ENCODE data around the gene ASIC1. TPM values are rescaled to one million over a fixed set of nuclear protein-coding genes. Genes with fewer than 3 reads are reported as not detected.

The ASIC1 gene
- total and polyA plus RNA-seq, 7 experiments from 2014 or later: 0.14 to 10.1 (median 1.7) TPM

DNA sequence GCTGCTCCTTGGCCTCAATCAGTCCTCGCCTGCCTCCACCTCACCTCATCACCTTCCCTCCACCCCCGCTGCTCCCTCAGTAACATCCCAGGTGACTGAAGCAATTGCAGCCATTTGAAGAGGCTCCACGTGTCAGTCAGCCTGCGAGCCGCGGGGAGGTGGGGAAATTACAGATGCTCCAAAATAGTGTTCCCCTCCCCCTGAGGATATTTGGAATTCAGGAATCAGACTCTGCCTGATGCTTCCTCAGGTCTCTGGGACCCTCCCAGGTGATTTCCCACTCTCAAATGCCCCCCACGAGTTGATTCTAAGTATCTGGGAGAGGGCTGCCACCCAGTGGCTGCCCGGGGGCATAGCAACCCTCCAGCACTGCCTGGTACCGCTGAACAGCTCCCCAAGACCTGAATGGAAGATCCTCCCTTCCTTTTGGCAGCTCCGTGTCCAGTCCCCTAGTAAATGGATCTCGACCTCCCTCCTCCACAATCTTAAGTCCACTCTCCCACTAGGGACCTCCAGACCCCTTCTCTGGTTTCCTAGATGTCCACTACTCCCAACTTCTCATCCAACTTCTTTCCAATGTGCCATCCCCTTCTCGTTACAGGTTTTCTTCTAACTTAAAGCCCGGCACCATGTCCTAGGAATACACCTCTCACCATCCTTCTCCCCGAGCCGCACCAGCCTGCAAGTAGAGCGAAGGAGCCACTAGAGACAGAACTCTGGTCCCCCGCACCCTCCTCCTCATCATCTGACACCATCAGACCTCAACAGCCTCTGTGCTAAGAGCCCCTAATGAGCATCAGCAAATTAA lies 1.4 kb upstream of the ASIC1 start:
- Mint-ChIP-seq H3K36me3 (peaks cover 0 to 3% (median 0%) of the 10 kb centered on the region in 5 donors), H3K27me3 (peaks cover 38 to 56% (median 48%) of the 10 kb centered on the region in 5 donors), H3K27ac (peak overlapping the region in 2 of 9 donors; percentile 46 to 57), H3K4me3 (peak overlapping the region; percentile 66 to 96 (median 92)), H3K4me1 (peaks cover 17 to 48% (median 41%) of the 10 kb centered on the region in 7 donors), H3K9me3 (peaks cover 0 to 2% (median 0%) of the 10 kb centered on the region in 11 donors)
- ChIA-PET CTCF (interaction anchor here (0.6 to 4.3 kb wide), 16 partner anchors 10 to 1164 kb away, joined by 3 to 30 read pairs (median 3); partner anchors contain the start of gene SMARCD1), POLR2A (interaction anchor here (0.5 to 0.6 kb wide), 2 partner anchors 60 to 219 kb away, joined by 3 to 4 read pairs; no protein-coding TSS in a partner anchor)
- intact Hi-C loops (cut with micrococcal nuclease): loop anchor here (1.0 to 10.0 kb wide), 7 partner anchors 17 to 279 kb away; partner anchors contain the start of genes BCDIN3D (in 1 of the 2), RACGAP1 (in 1 of the 2) and SMARCD1 (in 1 of the 2)
- Histone ChIP-seq H3K9me3 (ENCODE audit: control insufficient read depth in 2 of 3, low read length in 3 of 3) (no peaks in the 10 kb centered on the region), H3K4me3 (ENCODE audit: low read length) (peak overlapping the region; percentile 42), H3K4me1 (ENCODE audit: control insufficient read depth in 2 of 2, insufficient read depth in 2 of 2, low read length in 2 of 2) (peaks cover 7 to 31% of the 10 kb centered on the region in 2 donors), H3K36me3 (ENCODE audit: control insufficient read depth in 2 of 3, insufficient read depth in 3 of 3, low read length in 3 of 3) (no peaks in the 10 kb centered on the region), H3K27me3 (ENCODE audit: control insufficient read depth in 2 of 2, insufficient read depth in 2 of 2, low read length in 2 of 2) (peaks cover 0 to 9% of the 10 kb centered on the region in 2 donors), H3K27ac (ENCODE audit: low read depth, low read length) (no peak overlapping the region)
- ATAC-seq (peak; percentile 79), DNase-seq (peak; percentile 41 to 64 (median 56))

DNA sequence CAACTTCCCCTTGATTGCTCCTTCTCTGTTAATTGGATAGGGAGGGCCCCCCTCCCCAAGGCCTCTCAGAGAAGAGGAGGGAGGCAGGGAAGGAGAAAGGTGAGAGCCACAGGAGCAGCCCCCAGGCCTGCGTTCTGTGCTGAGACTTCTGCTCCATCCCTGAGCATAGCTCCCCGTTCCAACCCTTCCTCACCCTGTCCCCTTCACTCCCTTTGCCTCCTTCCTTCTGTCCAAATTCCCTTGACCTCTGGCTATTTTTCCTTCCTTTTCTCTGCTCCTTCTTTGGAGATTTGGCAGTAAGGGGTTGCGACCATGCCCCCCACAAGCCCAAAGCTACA lies 788 bp upstream of the ASIC1 start:
- peaks cover 0 to 2% (median 0%) of the 10 kb centered on the region in 11 donors for H3K9me3 Mint-ChIP-seq
- no peaks in the 10 kb centered on the region for H3K36me3 ChIP-seq (ENCODE audit: control insufficient read depth in 2 of 3, insufficient read depth in 3 of 3, low read length in 3 of 3)
- intact Hi-C loops (cut with micrococcal nuclease): loop anchor here (1.0 to 10.0 kb wide), 7 partner anchors 17 to 279 kb away; partner anchors contain the start of genes BCDIN3D (in 1 of the 2), RACGAP1 (in 1 of the 2) and SMARCD1 (in 1 of the 2)
- H3K9me3 ChIP-seq (ENCODE audit: control insufficient read depth in 2 of 3, low read length in 3 of 3): no peaks in the 10 kb centered on the region
- peaks cover 0 to 7% (median 0%) of the 10 kb centered on the region in 5 donors for H3K36me3 Mint-ChIP-seq
- peaks cover 17 to 48% (median 44%) of the 10 kb centered on the region in 7 donors for H3K4me1 Mint-ChIP-seq
- no peak overlapping the region for H3K27ac ChIP-seq (ENCODE audit: low read depth, low read length)
- POLR2A ChIA-PET: interaction anchor here (0.5 kb wide), 1 partner anchor 218 kb away, joined by 4 read pairs; no protein-coding TSS in a partner anchor
- H3K27me3 Mint-ChIP-seq: peaks cover 32 to 54% (median 48%) of the 10 kb centered on the region in 5 donors
- CTCF ChIA-PET: interaction anchor here (0.6 to 4.3 kb wide), 9 partner anchors 10 to 1163 kb away, joined by 3 to 30 read pairs (median 3); no protein-coding TSS in a partner anchor
- peak overlapping the region; percentile 55 for H3K4me3 ChIP-seq (ENCODE audit: low read length)
- peak overlapping the region; percentile 88 to 96 (median 92) for H3K4me3 Mint-ChIP-seq
- peaks cover 7 to 31% of the 10 kb centered on the region in 2 donors for H3K4me1 ChIP-seq (ENCODE audit: control insufficient read depth in 2 of 2, insufficient read depth in 2 of 2, low read length in 2 of 2)
- no peak for DNase-seq
- H3K27ac Mint-ChIP-seq: peak overlapping the region in 3 of 9 donors; percentile 24 to 66 (median 46)
- ATAC-seq: no peak
- H3K27me3 ChIP-seq (ENCODE audit: control insufficient read depth in 2 of 2, insufficient read depth in 2 of 2, low read length in 2 of 2): peaks cover 0 to 9% of the 10 kb centered on the region in 2 donors

DNA sequence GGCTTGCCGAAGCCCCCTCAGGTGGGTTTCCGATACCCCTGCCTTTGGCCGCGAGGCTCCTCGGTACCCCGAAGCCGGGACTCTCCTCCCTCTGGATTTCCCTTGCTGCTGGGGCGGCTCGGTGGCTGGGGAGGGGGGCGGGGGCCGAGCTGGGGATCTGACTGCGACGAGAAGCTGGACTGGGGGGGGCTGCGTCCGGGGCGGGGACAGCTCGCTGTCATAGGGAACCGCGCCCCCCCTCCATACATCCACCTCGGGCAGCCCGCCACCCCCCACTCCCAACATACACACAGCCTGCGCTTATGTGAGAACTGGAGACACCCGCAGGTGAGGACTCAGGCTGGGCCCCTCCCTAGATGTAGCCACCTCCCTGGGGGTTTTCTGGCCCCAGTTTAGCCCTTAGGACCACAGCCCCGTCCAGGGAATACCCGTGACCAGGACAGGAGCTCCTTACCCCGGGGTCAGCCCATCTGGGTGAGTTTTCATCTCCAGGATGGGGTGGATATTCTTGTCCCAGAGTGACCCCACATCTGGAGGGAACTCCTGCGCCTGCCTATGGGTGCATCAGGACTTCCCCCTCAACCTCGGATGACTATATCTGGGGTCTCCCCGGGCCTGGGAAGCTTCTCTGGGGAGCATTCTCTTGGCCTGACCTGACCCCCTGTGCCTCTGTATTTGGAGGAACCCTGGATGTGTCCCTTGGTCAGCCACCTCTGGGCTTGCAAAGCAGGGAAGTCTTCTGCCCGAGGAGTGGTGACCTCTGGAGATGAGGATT lies 687 bp downstream of the ASIC1 start:
- peak overlapping the region; percentile 56 to 92 (median 74) for H3K4me3 Mint-ChIP-seq
- H3K4me1 Mint-ChIP-seq: peaks cover 21 to 52% (median 44%) of the 10 kb centered on the region in 7 donors
- ChIA-PET POLR2A (no interaction called here), CTCF (interaction anchor here (0.9 to 1.3 kb wide), 4 partner anchors 8 to 18 kb away, joined by 3 to 5 read pairs (median 4); no protein-coding TSS in a partner anchor)
- peaks cover 18 to 42% (median 34%) of the 10 kb centered on the region in 5 donors for H3K27me3 Mint-ChIP-seq
- H3K27ac Mint-ChIP-seq: peak overlapping the region in 4 of 9 donors; percentile 22 to 47 (median 42)
- Histone ChIP-seq H3K4me3 (ENCODE audit: low read length) (no peak overlapping the region), H3K4me1 (ENCODE audit: control insufficient read depth in 2 of 2, insufficient read depth in 2 of 2, low read length in 2 of 2) (peaks cover 7 to 31% of the 10 kb centered on the region in 2 donors), H3K27ac (ENCODE audit: low read depth, low read length) (no peak overlapping the region), H3K36me3 (ENCODE audit: control insufficient read depth in 2 of 3, insufficient read depth in 3 of 3, low read length in 3 of 3) (no peaks in the 10 kb centered on the region), H3K9me3 (ENCODE audit: control insufficient read depth in 2 of 3, low read length in 3 of 3) (no peaks in the 10 kb centered on the region), H3K27me3 (ENCODE audit: control insufficient read depth in 2 of 2, insufficient read depth in 2 of 2, low read length in 2 of 2) (peaks cover 0 to 9% of the 10 kb centered on the region in 2 donors)
- H3K9me3 Mint-ChIP-seq: peaks cover 0 to 2% (median 0%) of the 10 kb centered on the region in 11 donors
- intact Hi-C loops (cut with micrococcal nuclease): loop anchor here (5.0 to 10.0 kb wide), 2 partner anchors 213 to 281 kb away; partner anchors contain the start of gene BCDIN3D (in 1 of the 2)
- DNase-seq (no peak), ATAC-seq (no peak)
- H3K36me3 Mint-ChIP-seq: peaks cover 0 to 12% (median 0%) of the 10 kb centered on the region in 5 donors

GRCh38 chr12:50058743-50059312 lies 1.4 kb downstream of the ASIC1 start:
- Histone ChIP-seq H3K4me3 (ENCODE audit: low read length) (no peak overlapping the region), H3K9me3 (ENCODE audit: control insufficient read depth in 2 of 3, low read length in 3 of 3) (no peaks in the 10 kb centered on the region), H3K27ac (ENCODE audit: low read depth, low read length) (no peak overlapping the region), H3K4me1 (ENCODE audit: control insufficient read depth in 2 of 2, insufficient read depth in 2 of 2, low read length in 2 of 2) (peaks cover 7 to 31% of the 10 kb centered on the region in 2 donors), H3K27me3 (ENCODE audit: control insufficient read depth in 2 of 2, insufficient read depth in 2 of 2, low read length in 2 of 2) (peaks cover 0 to 9% of the 10 kb centered on the region in 2 donors), H3K36me3 (ENCODE audit: control insufficient read depth in 2 of 3, insufficient read depth in 3 of 3, low read length in 3 of 3) (no peaks in the 10 kb centered on the region)
- Mint-ChIP-seq H3K9me3 (peaks cover 0 to 2% (median 0%) of the 10 kb centered on the region in 11 donors), H3K4me3 (peak overlapping the region; percentile 52 to 92 (median 74)), H3K36me3 (peaks cover 0 to 12% (median 0%) of the 10 kb centered on the region in 5 donors), H3K27ac (peak overlapping the region in 5 of 9 donors; percentile 12 to 79 (median 47)), H3K27me3 (peaks cover 14 to 43% (median 33%) of the 10 kb centered on the region in 5 donors), H3K4me1 (peaks cover 21 to 52% (median 44%) of the 10 kb centered on the region in 7 donors)
- peak in 3 of 9 donors; percentile 20 to 34 (median 26) for DNase-seq
- ATAC-seq: no peak
- POLR2A ChIA-PET: no interaction called here
- intact Hi-C loops (cut with micrococcal nuclease): loop anchor here (5.0 to 10.0 kb wide), 2 partner anchors 214 to 282 kb away; partner anchors contain the start of gene BCDIN3D (in 1 of the 2)
- CTCF ChIA-PET: interaction anchor here (0.5 to 1.3 kb wide), 5 partner anchors 9 to 449 kb away, joined by 3 to 5 read pairs (median 3); no protein-coding TSS in a partner anchor

DNA sequence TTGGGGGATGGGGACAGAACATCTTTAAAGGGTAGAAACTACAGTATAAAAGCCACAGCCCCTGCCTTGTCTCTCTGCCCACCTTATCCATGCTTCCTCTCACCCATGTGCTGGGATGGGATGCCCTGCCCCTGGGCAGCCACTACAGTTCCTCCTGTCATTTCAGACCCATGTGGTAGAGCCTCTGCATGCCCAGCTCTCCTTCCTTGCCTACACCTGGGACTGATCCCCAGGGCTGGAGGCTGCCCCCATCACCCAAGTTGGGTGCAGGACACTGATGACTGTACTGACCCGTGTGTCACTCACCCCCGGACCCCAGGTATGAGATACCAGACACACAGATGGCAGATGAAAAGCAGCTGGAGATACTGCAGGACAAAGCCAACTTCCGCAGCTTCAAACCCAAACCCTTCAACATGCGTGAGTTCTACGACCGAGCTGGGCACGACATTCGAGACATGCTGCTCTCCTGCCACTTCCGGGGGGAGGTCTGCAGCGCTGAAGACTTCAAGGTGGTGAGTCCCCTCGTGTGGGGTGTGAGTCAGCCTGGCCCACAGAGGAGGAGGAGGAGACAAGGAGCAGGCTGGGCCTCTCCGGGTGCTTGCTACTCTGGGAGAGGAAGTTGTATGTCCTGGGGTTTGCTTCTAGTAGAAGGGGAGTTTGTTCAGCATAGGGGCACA lies 2.2 kb downstream of the ASIC1 start:
- peak; percentile 33 for ATAC-seq
- peaks cover 21 to 52% (median 44%) of the 10 kb centered on the region in 7 donors for H3K4me1 Mint-ChIP-seq
- ChIA-PET POLR2A (interaction anchor here (0.8 kb wide), 1 partner anchor 163 kb away, joined by 3 read pairs; no protein-coding TSS in a partner anchor), CTCF (interaction anchor here (0.5 to 1.2 kb wide), 3 partner anchors 92 to 448 kb away, joined by 3 to 7 read pairs (median 3); no protein-coding TSS in a partner anchor)
- H3K27ac Mint-ChIP-seq: peak overlapping the region in 7 of 9 donors; percentile 4 to 84 (median 62)
- peak in 6 of 9 donors; percentile 12 to 54 (median 26) for DNase-seq
- peaks cover 7 to 31% of the 10 kb centered on the region in 2 donors for H3K4me1 ChIP-seq (ENCODE audit: control insufficient read depth in 2 of 2, insufficient read depth in 2 of 2, low read length in 2 of 2)
- H3K4me3 ChIP-seq (ENCODE audit: low read length): no peak overlapping the region
- no peaks in the 10 kb centered on the region for H3K36me3 ChIP-seq (ENCODE audit: control insufficient read depth in 2 of 3, insufficient read depth in 3 of 3, low read length in 3 of 3)
- peak overlapping the region; percentile 3 to 92 (median 71) for H3K4me3 Mint-ChIP-seq
- peaks cover 0 to 12% (median 0%) of the 10 kb centered on the region in 5 donors for H3K36me3 Mint-ChIP-seq
- H3K9me3 ChIP-seq (ENCODE audit: control insufficient read depth in 2 of 3, low read length in 3 of 3): no peaks in the 10 kb centered on the region
- peaks cover 0 to 2% (median 0%) of the 10 kb centered on the region in 11 donors for H3K9me3 Mint-ChIP-seq
- no peak overlapping the region for H3K27ac ChIP-seq (ENCODE audit: low read depth, low read length)
- peaks cover 14 to 43% (median 29%) of the 10 kb centered on the region in 5 donors for H3K27me3 Mint-ChIP-seq
- peaks cover 0 to 9% of the 10 kb centered on the region in 2 donors for H3K27me3 ChIP-seq (ENCODE audit: control insufficient read depth in 2 of 2, insufficient read depth in 2 of 2, low read length in 2 of 2)
- intact Hi-C loops (cut with micrococcal nuclease): loop anchor here (5.0 to 10.0 kb wide), 2 partner anchors 215 to 282 kb away; partner anchors contain the start of gene BCDIN3D (in 1 of the 2)

All from naive thymus-derived CD4-positive, alpha-beta T cell (primary cell).